Stimulated activated CD4-positive, alpha-beta T cell treated with anti-CD3 and anti-CD28 coated beads, Interleukin-1b, Interleukin-23, amount 100 ng/mL, for 1 hour (primary cell): ENCODE measurements around the gene NXPH2.

ENCODE experiments used
- DNase-seq, 2 donors: peaks; one replicate each; pipeline ENCODE4 v3.0.0-alpha.2; 2020; ENCODE audit warnings: low read depth in 2 of 2

The NXPH2 gene

DNA sequence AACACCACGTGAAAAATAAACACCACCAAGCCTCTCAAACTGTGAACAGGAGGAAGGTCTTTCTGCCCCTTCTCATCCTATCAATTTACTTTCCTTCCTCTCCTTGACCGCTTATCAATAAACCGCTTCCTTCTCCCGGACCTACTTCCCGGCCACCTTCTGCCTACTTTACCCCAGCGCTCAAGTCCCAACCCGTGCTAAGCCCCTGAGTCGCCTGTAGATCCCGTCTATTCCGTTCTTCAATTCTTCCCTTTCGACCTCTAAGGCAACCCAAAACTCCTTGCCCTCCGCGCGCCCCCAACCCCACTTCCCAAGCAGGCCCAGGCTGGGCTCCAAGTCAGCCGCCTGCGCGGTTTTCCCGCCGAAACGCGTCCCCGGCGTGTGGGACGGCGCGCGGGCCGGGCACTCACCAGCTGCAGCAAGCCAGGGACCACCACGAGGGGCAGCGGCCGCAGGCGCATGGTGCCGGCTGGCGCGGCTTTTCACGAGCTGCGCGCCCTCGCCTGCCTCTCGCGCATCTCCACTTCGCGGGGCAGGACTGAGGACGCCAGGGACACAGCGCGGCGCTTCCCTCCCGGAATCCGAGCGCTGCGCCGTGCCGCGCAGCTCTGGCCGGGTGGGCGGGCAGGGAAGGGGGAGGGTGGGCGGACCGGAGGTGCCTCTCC is at the start of gene NXPH2:
TSS of gene NXPH2 (minus strand) at position 610 of the 665 bp plus-strand sequence. CDS start at position 461, 149 bp downstream.
- DNase-seq = no peak

DNA sequence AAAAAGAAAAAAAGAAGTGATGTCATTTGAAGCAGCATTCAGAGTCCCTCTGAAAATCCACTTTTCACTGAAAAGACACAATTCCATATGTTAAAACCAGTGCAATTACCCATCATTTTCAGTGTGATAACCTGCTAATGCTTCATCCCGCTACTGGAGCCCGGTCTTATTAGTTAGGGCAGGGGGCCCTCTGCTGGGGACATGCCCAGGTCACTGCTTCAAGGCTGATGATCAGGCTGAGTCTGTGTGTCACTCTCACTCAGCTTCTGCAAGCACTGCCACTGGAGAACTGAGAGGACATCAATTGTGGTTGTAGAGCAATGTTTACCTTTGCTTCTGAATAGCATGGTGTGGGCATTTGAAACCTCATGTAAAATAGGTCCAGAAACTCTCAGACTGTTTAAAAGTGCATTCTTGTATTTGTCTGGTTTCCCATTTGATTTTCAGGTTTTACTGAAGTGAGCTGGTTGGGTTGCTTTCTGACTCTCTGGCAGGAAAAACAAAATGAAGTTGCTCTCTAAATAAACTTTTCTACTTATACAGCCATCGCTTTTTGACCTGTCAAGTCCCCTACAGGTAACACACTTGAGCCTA is 49.2 kb upstream of the NXPH2 start:
- DNase-seq = no peak

DNA sequence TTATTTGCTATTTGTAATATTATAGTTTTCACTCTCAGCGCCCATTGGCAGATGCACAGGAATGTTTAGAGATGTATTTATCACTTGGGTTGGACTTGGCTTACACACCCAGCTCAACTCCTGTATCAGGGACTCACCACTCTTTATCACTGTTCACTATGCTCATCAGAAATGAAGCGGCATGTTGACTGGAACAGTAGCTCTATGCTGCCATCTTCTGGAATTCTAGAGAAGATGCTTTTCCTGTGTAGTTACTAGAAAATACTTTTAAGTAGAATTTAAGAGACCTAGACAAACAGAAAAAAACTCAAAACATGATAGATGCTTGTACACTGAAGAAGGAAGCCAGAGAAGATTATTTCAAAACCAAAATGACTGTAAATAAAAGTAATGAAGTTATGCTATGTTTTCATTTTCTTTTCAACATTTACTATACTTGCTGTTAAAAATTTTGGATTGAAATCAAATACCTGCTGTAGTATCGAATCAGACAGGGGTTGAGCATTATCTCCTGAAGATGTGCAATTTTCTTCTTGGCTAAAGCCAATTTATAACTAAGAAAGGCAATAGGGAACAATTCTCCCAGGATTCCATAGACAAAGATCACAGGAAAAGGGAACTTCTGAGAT is 47.4 kb upstream of the NXPH2 start:
- DNase-seq = no peak

DNA sequence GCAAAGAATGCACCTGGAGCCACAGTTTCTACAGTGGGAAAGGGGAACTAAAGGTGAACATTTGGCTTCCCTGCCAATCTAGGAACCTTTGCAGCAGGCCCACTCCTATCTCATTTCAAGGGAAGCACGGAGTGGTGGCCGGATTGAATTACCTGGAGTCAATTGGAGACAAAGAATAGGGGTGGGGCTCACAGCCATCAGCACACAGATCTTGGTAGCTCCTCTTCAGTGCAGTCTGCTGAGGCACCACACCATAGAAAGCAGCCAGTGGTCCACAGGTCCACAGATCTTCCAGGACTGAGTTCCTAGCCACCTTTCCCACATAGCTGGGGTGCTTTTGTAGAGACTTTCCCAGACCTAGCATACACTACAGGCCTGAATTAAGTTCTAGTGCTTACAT is 43.5 kb upstream of the NXPH2 start:
- no peak for DNase-seq

DNA sequence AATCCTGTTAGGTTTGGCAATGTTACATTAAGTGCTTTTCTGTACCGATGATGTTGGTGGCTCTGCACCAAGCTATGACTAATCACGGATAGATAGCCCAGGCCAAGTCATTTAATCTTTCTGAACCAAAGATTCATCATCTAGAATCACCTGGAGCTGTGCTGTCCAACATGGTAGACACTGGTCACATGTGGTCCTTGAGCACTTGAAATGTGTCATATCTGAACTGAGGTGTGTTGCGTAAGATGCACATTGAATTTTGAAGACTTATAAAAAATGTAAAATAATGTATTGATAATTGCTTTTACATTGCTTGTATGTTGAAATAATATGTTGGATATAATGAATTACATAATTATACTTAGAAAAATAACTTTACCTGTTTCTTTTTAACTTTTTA is 39.8 kb upstream of the NXPH2 start:
- no peak for DNase-seq

DNA sequence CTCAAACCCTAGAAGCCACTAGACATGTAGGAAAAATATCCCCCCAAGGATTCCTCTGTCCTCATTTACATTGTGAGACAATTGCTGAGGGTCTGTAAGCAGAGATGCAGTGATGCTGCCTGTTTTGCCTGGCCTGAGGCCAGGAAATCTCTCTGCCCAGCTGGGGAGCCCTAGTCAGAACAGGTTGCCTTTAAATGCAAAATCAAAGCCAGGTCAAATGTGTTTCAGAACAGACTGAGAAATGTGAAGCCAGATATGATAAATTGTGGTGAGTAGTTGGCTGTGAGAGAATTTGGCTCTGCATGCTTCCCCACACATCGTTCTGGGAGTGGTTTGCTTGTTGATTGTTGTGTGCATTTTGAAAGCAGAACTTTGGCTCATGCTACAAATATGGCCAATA is 38.4 kb upstream of the NXPH2 start:
- no peak for DNase-seq

DNA sequence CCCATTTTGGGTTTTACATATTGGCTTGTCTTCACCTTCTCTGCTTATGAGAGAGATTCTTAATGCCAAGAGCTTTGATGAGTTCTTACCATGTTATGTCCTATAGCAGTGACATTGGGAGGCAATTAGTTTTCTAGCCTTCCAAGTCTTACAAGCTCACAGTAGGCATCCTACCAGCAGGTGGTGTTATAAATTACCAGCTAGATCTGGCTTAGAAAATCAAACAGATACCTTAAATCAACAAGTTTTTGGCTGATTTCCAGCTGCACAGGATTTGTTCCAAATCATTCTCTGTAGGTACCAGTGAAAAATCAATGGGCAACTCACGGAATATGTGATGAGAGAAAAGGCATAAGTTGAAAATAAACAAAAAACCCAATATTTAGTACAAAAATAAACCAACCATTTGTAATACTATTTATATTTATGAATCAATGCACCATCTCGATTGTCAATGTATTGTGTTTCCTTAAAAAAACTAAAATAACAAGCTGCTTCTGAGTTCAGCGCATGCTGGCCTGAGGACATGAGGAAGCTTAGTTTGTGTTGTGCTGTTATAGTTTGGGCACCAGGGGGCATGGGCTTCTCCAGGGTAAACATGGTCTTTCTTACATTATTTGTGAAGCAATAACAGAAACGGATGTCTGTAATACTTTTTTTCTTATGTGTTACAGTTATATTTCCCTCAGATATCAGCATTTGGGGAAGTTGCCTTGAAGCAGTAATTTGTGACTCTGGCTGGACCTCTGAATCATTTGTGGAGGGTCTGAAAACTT is 34.1 kb upstream of the NXPH2 start:
- no peak for DNase-seq

DNA sequence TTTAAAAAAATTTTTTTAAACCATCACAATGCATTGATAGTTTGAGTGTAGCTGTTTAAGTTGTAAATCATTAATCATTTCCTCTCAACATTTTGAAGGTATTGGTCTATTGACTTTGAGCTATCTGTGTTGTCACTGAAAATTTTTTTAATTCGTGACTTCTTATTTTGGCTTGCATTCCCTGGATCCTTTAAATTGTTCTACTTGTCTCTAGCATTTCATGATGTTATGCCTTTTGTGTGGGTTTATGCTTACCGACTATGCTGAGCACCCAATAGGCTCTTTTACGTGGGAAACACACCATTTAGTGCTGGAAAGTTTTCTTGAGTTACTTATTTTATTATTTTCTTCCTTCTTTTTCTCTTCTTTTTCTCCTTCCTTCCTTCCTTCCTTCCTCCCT is 31.2 kb upstream of the NXPH2 start:
- DNase-seq = no peak

DNA sequence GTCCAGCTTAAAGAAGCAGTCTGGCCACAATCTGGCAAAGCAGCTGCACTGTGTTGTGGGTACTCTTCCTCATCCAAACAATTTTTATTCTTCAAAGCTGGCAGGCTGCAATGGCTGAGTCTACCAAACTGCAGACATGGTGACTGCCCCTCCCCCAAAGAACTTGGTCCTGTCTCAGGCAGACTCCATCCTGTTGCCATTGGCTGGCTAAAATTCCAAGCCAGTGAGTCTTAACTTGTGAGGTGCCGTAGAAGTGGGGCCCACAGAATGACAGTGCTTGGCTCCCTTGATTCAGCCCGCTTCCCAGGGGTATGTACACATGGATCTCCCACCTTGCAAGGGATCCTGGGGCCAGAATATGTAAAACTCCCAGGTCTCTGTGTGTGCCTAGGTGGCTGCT is 14.5 kb upstream of the NXPH2 start:
- DNase-seq = no peak

DNA sequence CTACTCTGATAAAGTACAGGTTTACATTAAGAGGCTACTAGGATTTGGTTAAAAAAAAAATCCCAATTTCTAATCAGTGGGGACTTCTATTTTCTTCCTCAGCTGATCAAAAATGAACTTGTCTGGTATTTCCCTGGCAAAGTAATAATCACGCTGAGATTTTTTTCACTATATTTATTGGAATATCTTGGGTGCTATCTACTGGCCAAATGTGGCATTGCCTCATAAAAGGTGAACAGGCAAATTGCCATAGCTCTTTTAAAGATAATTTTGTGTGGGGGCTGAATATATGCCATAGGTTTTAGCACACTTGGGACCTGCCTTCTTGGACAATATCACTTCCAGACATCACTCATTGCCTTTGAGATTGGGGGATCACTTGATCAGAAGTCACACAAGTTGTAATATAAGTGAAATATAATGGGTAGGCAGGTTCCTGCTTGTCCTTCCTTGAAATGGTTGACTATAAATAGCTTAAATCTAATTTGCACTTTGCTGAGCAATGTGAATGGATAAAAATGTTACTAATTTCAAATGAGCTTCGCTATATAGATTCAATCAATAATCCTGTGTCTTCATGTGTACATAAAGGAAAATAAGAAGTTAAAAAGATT is 7.0 kb upstream of the NXPH2 start:
- DNase-seq = no peak

DNA sequence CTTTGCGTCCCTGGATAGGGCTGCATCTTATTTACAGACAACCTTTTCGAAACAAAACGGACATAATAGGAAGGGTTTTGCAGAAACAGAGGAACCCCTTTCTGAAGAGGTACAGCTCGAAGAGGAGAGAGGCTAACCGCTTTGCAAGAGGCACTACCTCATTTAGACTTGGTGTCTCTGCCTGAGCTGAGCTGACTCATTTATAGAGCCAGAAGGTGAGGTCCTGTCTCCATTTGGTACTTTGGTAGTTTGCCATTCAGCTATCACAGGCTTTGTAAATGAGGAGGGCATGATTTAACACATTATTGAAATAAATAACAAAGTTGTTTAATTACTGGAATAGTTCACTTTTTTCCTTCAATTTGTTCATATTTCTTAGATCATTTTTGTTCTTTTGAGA is 2.2 kb upstream of the NXPH2 start:
- no peak for DNase-seq

DNA sequence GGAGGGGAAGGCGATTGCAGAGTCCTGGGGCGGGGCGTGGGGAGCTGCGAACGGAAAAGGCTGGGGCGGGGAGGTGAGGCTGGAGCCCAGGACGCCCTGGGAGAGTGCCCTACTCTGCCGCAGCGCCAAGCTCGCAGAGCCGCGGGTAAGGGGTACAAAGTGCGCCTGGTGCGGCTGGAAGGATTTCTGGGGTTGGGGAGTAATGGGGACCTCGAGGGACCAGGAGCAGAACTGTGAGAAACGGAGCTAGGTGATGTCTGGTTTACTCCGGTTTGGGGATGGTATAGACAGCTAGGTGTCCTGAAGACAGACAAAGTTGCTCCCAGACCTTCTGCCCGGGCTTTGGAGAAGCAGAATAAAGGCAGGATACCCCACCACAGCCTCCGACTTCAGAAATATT is 718 bp upstream of the NXPH2 start:
- no peak for DNase-seq

DNA sequence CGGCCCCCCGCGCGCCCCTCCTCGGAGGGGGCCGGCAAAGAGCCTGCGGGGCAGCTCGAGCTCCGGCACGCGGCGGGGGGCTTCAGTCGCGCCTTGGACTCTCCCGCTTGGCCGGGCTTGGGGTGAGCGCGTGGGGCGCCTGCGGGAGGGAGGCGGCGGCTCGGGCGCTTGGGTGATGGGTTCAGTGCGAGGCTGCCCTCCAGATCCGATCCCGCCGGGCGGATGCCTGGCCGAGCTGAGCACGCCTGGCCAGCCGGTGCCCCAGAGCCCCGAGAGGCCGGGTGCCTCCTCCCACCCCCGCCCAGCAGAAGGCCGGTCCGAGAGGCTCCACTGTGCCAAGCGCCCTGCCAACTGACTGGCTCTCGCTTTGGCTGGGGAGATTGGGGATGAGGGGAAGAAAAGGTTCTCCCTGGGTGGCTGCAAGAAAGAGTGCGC is 273 bp upstream of the NXPH2 start:
- DNase-seq = no peak

DNA sequence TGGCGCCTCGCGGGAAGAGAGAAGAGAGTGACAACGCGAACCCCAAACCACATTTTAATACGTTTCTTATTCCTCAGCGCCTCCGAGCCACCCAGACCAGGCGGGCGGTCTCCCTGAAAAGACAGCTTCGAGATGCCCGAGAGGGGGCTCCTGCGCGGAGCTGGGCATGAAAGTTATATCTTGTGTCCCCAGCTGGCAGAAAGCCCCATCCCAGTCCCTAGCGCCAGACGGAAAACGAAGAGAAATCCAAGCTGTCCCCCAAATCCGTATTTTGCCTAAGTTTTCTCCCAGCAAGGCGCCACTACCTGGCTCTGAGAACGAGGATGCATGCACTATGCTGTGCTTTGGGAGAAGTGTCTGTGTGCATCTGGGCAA is 797 bp downstream of the NXPH2 start:
- no peak for DNase-seq

DNA sequence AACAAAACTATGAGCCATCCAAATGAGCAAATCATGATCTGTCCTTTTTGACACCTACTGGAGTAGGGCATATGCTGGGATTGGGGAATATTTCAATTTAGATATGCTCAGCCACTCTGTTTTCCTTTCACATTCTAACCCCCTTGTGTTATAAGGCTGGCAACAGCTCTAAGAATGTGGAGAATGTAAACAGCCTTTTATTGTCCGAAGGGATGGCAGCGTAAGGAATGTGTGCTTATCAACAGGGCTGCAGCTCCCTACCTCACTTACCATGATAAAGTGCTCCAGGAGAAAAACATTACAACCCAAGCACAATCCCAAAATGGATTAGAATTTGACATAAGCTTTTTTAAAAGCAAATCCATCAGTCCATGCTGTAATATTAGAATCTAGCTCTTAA is 2.2 kb downstream of the NXPH2 start:
- DNase-seq = no peak

DNA sequence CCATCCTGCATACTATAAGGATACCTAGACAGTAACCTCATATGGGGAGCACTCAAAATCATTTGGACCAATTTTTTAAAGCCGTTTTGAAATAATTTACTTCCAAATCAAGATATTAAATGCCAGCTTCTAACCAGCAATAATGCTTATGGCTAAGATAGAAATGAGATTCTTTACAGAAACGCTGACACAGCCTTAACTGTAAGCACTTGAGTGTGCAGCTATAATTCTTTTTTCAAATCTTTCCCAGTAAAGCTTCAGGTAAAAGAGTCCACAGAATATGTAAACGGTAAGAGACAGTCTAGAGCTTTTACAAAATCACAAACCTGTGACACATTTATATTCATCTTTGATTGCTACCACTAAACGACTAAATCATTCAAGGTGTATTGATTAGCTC is 4.5 kb downstream of the NXPH2 start:
- no peak for DNase-seq

DNA sequence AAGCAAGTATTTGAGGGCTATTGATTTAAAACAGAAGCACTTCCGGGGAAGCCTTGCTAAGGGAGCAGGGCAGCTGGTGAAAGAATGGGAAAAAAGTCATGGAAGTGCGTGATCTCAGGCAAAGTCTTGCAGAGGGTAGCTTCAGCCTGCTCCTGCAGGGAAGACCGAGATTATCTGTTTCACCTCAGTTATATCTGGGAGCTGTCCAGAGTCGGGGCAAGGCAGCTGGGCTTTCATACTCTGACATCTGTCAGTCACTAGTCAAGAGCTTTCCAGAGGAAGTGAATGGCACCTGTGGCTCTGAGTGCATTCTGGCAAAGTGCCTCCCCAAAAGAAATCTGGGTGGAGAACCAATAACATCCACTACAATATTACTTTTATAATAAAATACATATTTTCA is 8.7 kb downstream of the NXPH2 start:
- DNase-seq = no peak

DNA sequence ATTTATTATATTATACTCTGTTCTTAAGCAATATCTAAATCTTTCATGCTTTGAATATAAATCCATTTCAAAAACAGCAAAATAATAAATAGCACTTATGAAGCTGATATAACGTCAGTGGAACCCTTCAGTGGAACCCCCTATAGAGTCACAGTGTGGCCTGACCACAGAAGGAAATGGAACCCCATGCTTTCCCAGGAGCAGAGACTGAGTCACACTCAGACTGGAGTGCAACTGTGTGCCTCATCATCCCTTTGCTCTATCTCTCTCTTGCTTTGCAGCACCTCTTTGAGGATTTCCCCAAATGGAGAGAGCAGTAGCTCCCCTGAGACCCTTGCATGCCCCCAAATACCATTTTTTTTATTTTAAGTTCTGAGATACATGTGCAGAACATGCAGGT is 13.1 kb downstream of the NXPH2 start:
- DNase-seq = no peak

DNA sequence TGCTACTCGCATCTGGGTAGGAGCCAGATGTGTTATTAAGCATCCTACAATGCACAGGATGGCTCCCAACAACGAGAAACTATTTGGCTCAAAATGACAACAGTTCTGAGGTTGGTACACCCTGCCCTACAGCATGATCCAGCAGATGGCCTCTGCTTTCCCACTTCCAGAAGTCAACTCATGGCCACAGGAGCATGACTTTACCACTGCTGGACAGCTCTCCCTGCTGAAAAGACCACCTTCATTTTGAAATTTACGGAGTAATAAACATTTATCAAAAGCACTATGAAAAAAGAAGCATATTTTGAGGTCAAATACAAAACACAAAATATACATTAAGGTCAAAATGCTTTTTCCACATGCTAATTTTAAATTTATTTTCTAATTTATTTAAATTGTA is 13.7 kb downstream of the NXPH2 start:
- DNase-seq = no peak

DNA sequence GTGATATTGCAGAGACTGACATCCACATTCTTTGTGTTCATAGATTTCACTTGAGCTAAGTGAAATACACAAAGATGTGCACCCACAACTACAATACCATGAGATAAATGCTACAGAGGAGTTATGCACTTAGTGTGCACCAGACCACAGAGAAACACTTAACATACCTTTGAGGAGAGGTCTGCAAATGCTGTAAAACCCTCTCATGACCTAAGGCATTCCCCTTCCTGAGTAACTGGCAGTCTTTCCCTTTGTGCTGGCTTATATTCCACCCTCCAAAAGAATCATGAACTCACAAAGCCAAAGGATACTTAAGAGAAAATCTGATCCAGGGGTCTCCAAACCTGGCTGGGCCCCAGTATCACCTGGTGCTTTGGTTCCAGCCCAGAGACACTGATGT is 16.2 kb downstream of the NXPH2 start:
- DNase-seq = no peak

DNA sequence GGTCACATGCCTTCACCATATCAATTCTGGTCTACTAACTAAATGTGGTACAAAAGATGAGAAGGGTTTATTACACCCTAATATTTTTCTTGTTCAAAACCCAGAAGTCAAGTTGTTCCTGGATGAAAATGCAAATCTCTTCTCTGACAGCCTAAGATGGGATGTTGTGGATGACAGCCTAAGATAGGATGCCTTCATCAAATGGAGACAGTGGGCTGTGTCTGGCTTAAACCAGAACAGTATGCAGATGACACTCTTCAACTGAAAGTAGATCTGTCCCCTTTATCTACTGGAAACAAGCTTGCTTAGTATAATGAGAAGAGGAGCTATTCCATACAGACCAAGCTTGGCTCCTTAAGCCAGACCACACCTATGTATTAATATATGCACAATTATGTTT is 17.7 kb downstream of the NXPH2 start:
- no peak for DNase-seq

DNA sequence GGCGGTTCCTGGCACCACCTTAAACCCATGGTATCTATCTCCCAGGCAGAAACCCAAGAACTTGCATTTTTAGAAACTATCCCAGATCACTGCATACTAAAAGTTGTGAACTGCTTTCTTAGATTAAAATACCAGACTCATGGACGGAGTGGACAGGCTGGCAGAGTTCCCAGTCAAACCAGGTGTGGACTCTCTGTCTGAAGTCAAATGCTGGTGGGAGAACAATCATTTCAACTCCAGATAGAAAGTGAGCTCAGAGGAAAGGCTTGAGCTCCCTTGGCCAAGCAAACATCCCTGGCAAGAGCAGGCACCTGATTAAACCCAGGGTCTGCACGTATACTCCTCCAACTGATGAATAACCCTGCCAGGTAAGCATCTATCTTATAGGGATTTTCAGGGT is 19.5 kb downstream of the NXPH2 start:
- DNase-seq = no peak
